ENCODE results near the gene FUT9. TPM values are rescaled to one million over a fixed set of nuclear protein-coding genes. Genes with fewer than 3 reads are reported as not detected.

Gene FUT9
- total and polyA plus RNA-seq, 2 of the 13 experiments (the other 11 are each of a cell fraction or from before 2014, with no cell fraction given): 0.01 TPM; not detected in 1

- TF ChIP-seq ZBTB40 (IDR thresholded peaks at IDR 0.05) (no peak), ZBTB40 (CRISPR knock-in tag; IDR thresholded peaks at IDR 0.05) (no peak), ZFP36L1 (CRISPR knock-in tag; IDR thresholded peaks at IDR 0.05) (no peak), SRSF9 (IDR thresholded peaks at IDR 0.05; ENCODE audit: borderline replicate concordance, insufficient read depth, low read depth, low read length, poor library complexity, severe bottlenecking) (no peak), ZNF891 (CRISPR knock-in tag; IDR thresholded peaks at IDR 0.05) (no peak), ZNF749 (CRISPR knock-in tag; IDR thresholded peaks at IDR 0.05; ENCODE audit: borderline replicate concordance) (no peak), ZNF142 (CRISPR knock-in tag; IDR thresholded peaks at IDR 0.05) (no peak), PITX1 (CRISPR knock-in tag; IDR thresholded peaks at IDR 0.05) (no peak), CERS6 (CRISPR knock-in tag; IDR thresholded peaks at IDR 0.05) (no peak), DZIP1 (CRISPR knock-in tag; IDR thresholded peaks at IDR 0.05) (no peak)
Observed at GRCh38 chr6:96153775-96154174, 138.0 kb downstream of the FUT9 start (continued).
